ENCODE data around the gene AUH.

GRCh38 chr9:91285729-91286353, 75.9 kb downstream of the AUH start:
- TF ChIP-seq RAD21 (CRISPR knock-in tag; conservative IDR thresholded peaks at IDR 0.05 in 1 of 2, IDR thresholded peaks at IDR 0.05 in 1 of 2) (no peak), GABPA (tag; conservative IDR thresholded peaks at IDR 0.05; ENCODE audit: low read depth) (no peak), FOXJ3 (CRISPR knock-in tag; IDR thresholded peaks at IDR 0.05) (no peak), CBFA2T2 (conservative IDR thresholded peaks at IDR 0.05) (no peak), CEBPB (tag; IDR thresholded peaks at IDR 0.05) (no peak), POLR2AphosphoS5 (IDR thresholded peaks at IDR 0.05; ENCODE audit: control insufficient read depth, insufficient read depth, low read depth, low read length) (no peak), POLR2A (conservative IDR thresholded peaks at IDR 0.05) (no peak), SP1 (CRISPR knock-in tag; IDR thresholded peaks at IDR 0.05) (no peak), NR2C1 (IDR thresholded peaks at IDR 0.05) (no peak), NR2C1 (tag; IDR thresholded peaks at IDR 0.05) (no peak)

All from K562 (cell line).